ENCODE measurements around the gene SLC35B3. TPM values are rescaled to one million over a fixed set of nuclear protein-coding genes. Genes with fewer than 3 reads are reported as not detected.

The SLC35B3 gene
- total and polyA plus RNA-seq, 9 of the 15 experiments (the other 6 are each of a cell fraction or from before 2014, with no cell fraction given): 7.6 to 19.1 (median 11.3) TPM

DNA sequence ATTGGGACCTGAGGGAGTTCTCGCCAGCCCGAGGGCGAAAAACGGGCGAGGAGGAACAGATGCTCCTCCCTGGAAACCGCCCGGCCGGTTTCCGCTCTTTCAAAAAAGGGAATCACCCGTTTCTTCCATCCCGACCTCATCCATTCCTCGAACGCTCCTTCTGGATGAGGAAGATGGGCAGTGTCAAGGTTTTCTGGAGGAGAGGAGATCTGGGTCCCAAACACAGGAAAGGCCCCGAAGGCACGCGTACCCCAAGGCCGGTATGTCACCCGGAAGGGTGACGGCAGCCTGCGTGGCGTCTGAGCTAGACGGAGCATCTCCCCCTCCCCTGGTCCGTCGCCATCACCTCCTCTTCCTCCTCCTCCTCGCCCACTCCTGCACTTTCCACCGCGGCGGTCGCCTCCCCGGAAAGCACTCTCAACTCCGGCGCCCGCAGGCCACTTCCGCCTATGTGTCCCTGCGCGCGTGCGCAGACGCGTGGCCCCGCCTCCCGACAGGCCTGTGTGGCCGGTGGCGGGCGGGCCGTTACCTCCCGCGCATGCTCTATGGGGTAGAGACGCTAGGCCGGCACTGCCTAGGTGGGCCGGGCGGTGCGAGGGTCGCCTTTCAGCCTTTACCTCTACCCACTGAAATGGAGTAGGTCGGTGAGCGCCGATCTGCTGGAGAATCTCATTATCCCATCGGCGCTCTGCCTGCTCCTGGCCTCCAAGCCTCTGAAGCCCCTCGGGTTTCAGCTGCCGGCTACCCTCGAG is at the start of gene SLC35B3 (continued):
- TF ChIP-seq E2F6 (IDR thresholded peaks at IDR 0.05; ENCODE audit: borderline replicate concordance in 1 of 2, extremely low read depth in 1 of 2, insufficient read depth in 1 of 2, insufficient read length in 1 of 2, low read depth in 1 of 2, low read length in 1 of 2, poor library complexity in 1 of 2, severe bottlenecking in 1 of 2) (peak; percentile 67 to 91), TEAD4 (IDR thresholded peaks at IDR 0.05; ENCODE audit: low read length) (no peak), TEAD4 (CRISPR knock-in tag; IDR thresholded peaks at IDR 0.05; ENCODE audit: borderline replicate concordance) (no peak), CC2D1A (IDR thresholded peaks at IDR 0.05) (peak; percentile 36; the same call in 1 of the 2 replicates), CCNT2 (IDR thresholded peaks at IDR 0.05; ENCODE audit: borderline replicate concordance, extremely low read depth, insufficient read length, low read depth, low read length) (peak; percentile 3), ARID2 (IDR thresholded peaks at IDR 0.05) (0 out of 2 replicates have a peak, but pooled peaks have one; percentile 16), THRAP3 (IDR thresholded peaks at IDR 0.05; ENCODE audit: borderline replicate concordance) (no peak), GATAD2A (IDR thresholded peaks at IDR 0.05) (peak; percentile 14; the same call in 1 of the 2 replicates), ZNF431 (CRISPR knock-in tag; IDR thresholded peaks at IDR 0.05) (no peak), ZKSCAN8 (CRISPR knock-in tag; IDR thresholded peaks at IDR 0.05) (no peak), TCF3 (CRISPR knock-in tag; IDR thresholded peaks at IDR 0.05) (no peak), MAFG (tag; conservative IDR thresholded peaks at IDR 0.05) (no peak), SRF (CRISPR knock-in tag; IDR thresholded peaks at IDR 0.05) (peak in 1 of 2 experiments; percentile 60; a peak in 1 of 4 replicates), NBN (IDR thresholded peaks at IDR 0.05; ENCODE audit: low read depth) (no peak), ZBTB26 (CRISPR knock-in tag; IDR thresholded peaks at IDR 0.05) (peak; percentile 13; the same call in 1 of the 2 replicates), NONO (IDR thresholded peaks at IDR 0.05; ENCODE audit: low read depth in 2 of 2, low read length in 1 of 2) (peak in 1 of 2 experiments; percentile 79; a peak in 3 of 4 replicates), LEF1 (IDR thresholded peaks at IDR 0.05) (0 out of 2 replicates have a peak, but pooled peaks have one; percentile 4), ETV6 (IDR thresholded peaks at IDR 0.05; ENCODE audit: borderline replicate concordance in 1 of 2, low read depth in 2 of 2, low read length in 1 of 2) (0 out of 4 replicates have a peak, but pooled peaks of 1 of the 2 experiments have one; percentile 21), ETV6 (CRISPR knock-in tag; IDR thresholded peaks at IDR 0.05; ENCODE audit: borderline replicate concordance) (no peak), CSDE1 (IDR thresholded peaks at IDR 0.05) (no peak), ZNF24 (IDR thresholded peaks at IDR 0.05) (0 out of 2 replicates have a peak, but pooled peaks have one; percentile 5), SETDB1 (IDR thresholded peaks at IDR 0.05; ENCODE audit: low read length) (peak; percentile 71), EGR1 (conservative IDR thresholded peaks at IDR 0.05) (peak; percentile 93), ZNF133 (CRISPR knock-in tag; IDR thresholded peaks at IDR 0.05) (no peak), FIP1L1 (IDR thresholded peaks at IDR 0.05; ENCODE audit: low read depth, low read length, poor library complexity, severe bottlenecking) (peak; percentile 73), POLR2G (IDR thresholded peaks at IDR 0.05; ENCODE audit: low read depth, low read length) (peak; percentile 96), JUN (IDR thresholded peaks at IDR 0.05; ENCODE audit: borderline replicate concordance, low read depth, low read length) (0 out of 2 replicates have a peak, but pooled peaks have one; percentile 26), JUN (CRISPR knock-in tag; IDR thresholded peaks at IDR 0.05; ENCODE audit: borderline replicate concordance) (peak; percentile 79; the same call in 1 of the 2 replicates)

Data from K562 (cell line).